ENCODE data around the gene TTLL8.
A peak's percentile ranks its signal among the peaks of the same experiment; 100 is the strongest.

TTLL8 gene

GRCh38 chr22:50019316-50019715, 38.8 kb downstream of the TTLL8 start:
- Histone ChIP-seq H3K27ac (ENCODE audit: low read depth, low read length) (no peak overlapping the region), H3K4me1 (ENCODE audit: insufficient read depth, low read length) (no peaks in the 10 kb centered on the region), H3K4me3 (ENCODE audit: low read length) (no peak overlapping the region), H3K27me3 (ENCODE audit: insufficient read depth, low read length) (peaks cover 43% of the 10 kb centered on the region), H3K9me3 (ENCODE audit: insufficient read depth, low read depth, low read length) (no peaks in the 10 kb centered on the region), H3K36me3 (ENCODE audit: insufficient read depth, low read length) (no peaks in the 10 kb centered on the region), H3K9ac (ENCODE audit: low read depth, low read length) (no peak overlapping the region)
- WGBS, result 67% methylated on average over 3 of the region's 3 CpGs

DNA sequence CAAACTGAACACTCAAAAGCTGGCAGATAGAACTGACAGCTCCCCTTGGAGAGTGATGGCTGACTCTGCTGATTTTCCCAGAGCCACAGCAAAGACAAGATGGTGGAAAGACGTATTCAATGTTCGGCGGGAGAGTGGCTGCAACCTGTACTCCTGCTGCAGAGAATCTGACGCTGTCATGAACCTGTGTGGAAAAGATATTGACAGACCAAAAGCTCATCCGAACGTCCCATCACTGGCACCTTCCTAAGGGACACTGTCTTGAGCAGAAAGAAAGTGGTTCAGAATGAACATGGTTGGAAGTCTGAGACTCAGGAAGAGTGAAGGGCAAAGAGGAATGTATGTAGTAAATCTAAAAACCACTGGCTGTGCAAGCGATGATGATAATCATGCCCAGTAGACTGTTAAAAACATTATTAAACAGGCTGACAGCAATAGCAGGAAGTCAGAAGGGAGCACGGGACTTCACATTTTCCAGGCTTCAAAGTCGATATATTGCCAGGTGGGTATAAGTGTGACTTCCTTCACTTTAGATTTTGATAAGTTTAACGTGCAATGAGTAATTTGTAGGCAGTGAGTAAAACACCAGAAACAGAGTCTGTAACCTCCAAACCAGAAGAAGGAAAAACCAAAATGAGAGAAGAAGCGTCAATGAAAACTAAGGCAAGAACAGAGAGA, 39.4 kb downstream of the TTLL8 start:
- Histone ChIP-seq H3K9ac (ENCODE audit: low read depth, low read length) (no peak overlapping the region), H3K4me1 (ENCODE audit: insufficient read depth, low read length) (no peaks in the 10 kb centered on the region), H3K27me3 (ENCODE audit: insufficient read depth, low read length) (peaks cover 49% of the 10 kb centered on the region), H3K9me3 (ENCODE audit: insufficient read depth, low read depth, low read length) (no peaks in the 10 kb centered on the region), H3K36me3 (ENCODE audit: insufficient read depth, low read length) (no peaks in the 10 kb centered on the region), H3K27ac (ENCODE audit: low read depth, low read length) (no peak overlapping the region), H3K4me3 (ENCODE audit: low read length) (no peak overlapping the region)
- WGBS, result 87% methylated on average over 11 of the region's 11 CpGs

DNA sequence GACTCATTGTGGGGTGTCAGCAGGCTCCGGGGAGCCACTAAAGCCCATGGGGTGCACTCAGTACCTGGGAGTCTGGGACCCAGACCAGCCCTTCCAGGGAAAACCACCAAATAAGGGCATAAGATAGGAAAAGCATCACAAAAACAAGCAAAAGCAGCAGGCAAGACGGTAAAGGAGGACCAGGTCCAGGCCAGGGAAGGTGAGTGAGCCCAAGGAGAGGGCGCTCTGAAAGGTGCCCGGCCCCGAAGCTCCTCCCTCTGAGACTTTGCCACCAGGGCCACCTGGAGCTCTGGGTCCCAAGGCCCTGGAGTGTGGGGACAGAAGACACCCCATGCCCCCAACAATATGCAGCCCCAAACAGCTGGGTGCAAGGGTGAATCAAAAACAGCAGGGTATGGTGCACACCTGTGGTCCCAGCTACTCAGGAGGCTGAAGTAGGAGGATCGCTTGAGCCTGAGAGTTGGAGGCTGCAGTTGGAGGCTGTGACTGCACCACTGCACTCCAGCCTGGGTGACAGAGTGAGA, 40.3 kb downstream of the TTLL8 start:
- Histone ChIP-seq H3K27ac (ENCODE audit: low read depth, low read length) (no peak overlapping the region), H3K9me3 (ENCODE audit: insufficient read depth, low read depth, low read length) (no peaks in the 10 kb centered on the region), H3K4me3 (ENCODE audit: low read length) (no peak overlapping the region), H3K36me3 (ENCODE audit: insufficient read depth, low read length) (no peaks in the 10 kb centered on the region), H3K9ac (ENCODE audit: low read depth, low read length) (no peak overlapping the region), H3K27me3 (ENCODE audit: insufficient read depth, low read length) (peaks cover 59% of the 10 kb centered on the region), H3K4me1 (ENCODE audit: insufficient read depth, low read length) (no peaks in the 10 kb centered on the region)
- 84% methylated on average over 6 of the region's 6 CpGs for WGBS

DNA sequence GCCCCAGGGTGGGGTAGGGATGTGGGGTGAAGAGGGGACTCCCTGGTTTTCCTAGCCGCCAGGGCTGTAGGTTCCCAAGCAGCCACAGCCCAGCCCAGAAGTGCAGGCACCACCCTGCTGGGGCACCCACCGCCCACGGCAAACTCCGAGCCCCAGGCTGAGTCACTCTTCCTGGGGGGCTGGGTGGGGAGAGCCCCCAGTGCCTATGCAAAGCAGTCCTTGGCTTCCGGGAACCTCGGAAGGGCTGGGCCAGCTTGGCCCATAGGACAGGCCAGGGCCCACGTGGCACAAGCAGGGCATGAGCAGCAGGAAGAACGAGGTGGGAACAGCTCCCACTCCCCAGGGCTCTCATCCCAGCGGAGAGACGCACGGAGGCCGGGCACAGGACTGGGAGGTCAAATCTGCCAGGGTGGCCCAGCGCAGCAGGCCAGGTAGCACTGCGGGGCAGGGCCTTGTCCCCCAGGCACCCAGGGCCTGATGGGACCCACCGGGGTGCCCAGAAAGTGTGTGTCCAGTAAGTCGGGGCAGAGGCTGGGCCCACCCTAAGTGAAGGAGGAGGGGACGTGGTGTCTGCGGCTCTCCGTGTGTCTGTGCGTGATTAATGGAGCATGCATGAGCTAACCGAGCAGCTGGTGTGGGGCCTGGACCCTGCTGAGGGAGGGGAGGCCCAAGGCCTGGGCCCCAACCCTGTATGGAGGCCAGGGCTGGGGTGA, 41.0 kb downstream of the TTLL8 start:
- WGBS, result 85% methylated on average over 21 of the region's 21 CpGs
- no peak overlapping the region for H3K9ac ChIP-seq (ENCODE audit: low read depth, low read length)
- no peaks in the 10 kb centered on the region for H3K9me3 ChIP-seq (ENCODE audit: insufficient read depth, low read depth, low read length)
- H3K4me1 ChIP-seq (ENCODE audit: insufficient read depth, low read length), result no peaks in the 10 kb centered on the region
- no peaks in the 10 kb centered on the region for H3K36me3 ChIP-seq (ENCODE audit: insufficient read depth, low read length)
- no peak overlapping the region for H3K4me3 ChIP-seq (ENCODE audit: low read length)
- H3K27ac ChIP-seq (ENCODE audit: low read depth, low read length), result no peak overlapping the region
- H3K27me3 ChIP-seq (ENCODE audit: insufficient read depth, low read length), result peaks cover 65% of the 10 kb centered on the region

- Histone ChIP-seq H3K9me3 (ENCODE audit: insufficient read depth, low read depth, low read length) (no peaks in the 10 kb centered on the region), H3K27me3 (ENCODE audit: insufficient read depth, low read length) (peaks cover 72% of the 10 kb centered on the region), H3K4me3 (ENCODE audit: low read length) (no peak overlapping the region), H3K36me3 (ENCODE audit: insufficient read depth, low read length) (no peaks in the 10 kb centered on the region), H3K4me1 (ENCODE audit: insufficient read depth, low read length) (no peaks in the 10 kb centered on the region), H3K9ac (ENCODE audit: low read depth, low read length) (no peak overlapping the region), H3K27ac (ENCODE audit: low read depth, low read length) (no peak overlapping the region)
- WGBS, result 92% methylated on average over 20 of the region's 20 CpGs
Observed at GRCh38 chr22:50016308-50016987, 41.6 kb downstream of the TTLL8 start.

- WGBS, result 62% methylated on average over 26 of the region's 30 CpGs
- Histone ChIP-seq H3K9ac (ENCODE audit: low read depth, low read length) (no peak overlapping the region), H3K9me3 (ENCODE audit: insufficient read depth, low read depth, low read length) (no peaks in the 10 kb centered on the region), H3K4me1 (ENCODE audit: insufficient read depth, low read length) (no peaks in the 10 kb centered on the region), H3K27me3 (ENCODE audit: insufficient read depth, low read length) (peaks cover 80% of the 10 kb centered on the region), H3K27ac (ENCODE audit: low read depth, low read length) (no peak overlapping the region), H3K4me3 (ENCODE audit: low read length) (no peak overlapping the region), H3K36me3 (ENCODE audit: insufficient read depth, low read length) (no peaks in the 10 kb centered on the region)
Observed at GRCh38 chr22:50015451-50016307, 42.4 kb downstream of the TTLL8 start.

- Histone ChIP-seq H3K9me3 (ENCODE audit: insufficient read depth, low read depth, low read length) (no peaks in the 10 kb centered on the region), H3K4me1 (ENCODE audit: insufficient read depth, low read length) (no peaks in the 10 kb centered on the region), H3K27me3 (ENCODE audit: insufficient read depth, low read length) (peaks cover 87% of the 10 kb centered on the region), H3K27ac (ENCODE audit: low read depth, low read length) (no peak overlapping the region), H3K36me3 (ENCODE audit: insufficient read depth, low read length) (no peaks in the 10 kb centered on the region), H3K9ac (ENCODE audit: low read depth, low read length) (no peak overlapping the region), H3K4me3 (ENCODE audit: low read length) (peak overlapping the region; percentile 43)
- 8% methylated on average over 79 of the region's 91 CpGs for WGBS
Observed at GRCh38 chr22:50014655-50015401, 43.3 kb downstream of the TTLL8 start.

DNA sequence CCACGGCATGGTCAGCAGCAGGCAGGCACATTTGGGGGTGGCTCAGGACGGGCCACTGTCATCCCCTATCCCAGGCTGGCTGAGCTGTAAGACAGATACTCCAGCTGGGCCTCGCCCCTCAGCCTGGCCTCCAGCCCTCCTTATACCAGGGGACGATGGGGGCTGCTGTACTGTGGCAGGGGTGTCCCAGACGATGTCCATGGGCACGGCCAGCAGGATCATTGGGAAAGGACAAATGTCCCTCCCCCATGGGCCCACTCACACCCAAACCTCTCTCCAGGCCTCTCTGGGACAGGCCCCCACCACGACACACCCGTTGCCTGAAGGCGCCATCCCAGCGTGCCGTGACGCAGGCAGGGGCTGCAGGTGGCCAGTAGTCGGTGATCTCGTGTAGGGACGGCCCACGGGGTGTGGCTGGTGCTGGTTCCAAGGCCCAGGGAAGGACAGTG, 44.0 kb downstream of the TTLL8 start:
- H3K27me3 ChIP-seq (ENCODE audit: insufficient read depth, low read length), result peaks cover 88% of the 10 kb centered on the region

DNA sequence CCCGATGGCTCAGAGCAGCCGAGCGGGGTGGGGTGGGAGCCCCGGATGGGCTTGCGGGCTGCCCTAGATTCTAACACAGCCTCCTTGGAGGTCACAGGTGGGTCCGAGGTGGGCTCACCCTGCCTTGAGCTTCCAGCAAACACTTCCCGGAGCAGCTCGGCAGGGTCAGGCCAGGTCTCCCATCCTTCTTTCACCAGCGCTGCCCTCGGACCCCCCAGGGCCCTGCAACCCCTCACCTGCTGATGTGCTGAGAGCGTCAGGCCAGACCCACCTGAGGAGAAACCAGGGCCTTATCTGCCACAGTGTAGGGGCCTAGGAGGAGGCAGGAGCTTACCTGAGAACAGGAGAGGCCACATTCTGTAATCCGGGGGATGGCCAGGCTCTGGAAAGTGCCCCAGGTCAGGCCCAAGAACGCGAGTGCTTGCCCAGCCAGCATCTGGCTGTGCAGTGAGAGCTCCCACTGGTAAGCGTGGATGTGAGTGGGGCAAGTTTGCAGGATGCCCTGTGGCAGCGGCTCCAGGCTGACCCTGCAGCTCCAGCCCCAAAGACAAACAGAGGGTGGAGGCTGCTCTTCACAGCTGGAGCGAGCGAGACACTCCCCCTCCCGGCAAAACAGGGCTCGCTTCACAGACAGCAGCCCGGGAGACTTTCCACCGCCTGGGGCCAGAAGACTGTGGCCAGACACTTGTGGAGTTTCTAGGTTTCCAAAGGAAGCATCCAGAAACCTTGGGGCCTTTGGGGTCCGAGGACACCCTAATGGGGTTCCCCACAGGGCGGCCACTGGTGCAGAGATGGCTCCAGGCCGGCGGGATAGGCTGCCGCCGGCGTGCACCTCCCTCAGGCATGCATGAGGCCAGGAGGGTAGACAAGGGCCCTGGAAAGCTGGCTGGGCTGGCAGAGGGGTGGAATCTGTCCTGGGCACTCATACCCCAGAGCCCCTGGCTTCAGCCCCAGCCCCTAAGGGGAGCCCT, 45.6 kb downstream of the TTLL8 start, which contains the start of gene IL17REL:
Gene IL17REL, minus strand, starts transcription at position 555 of the 971 bp plus-strand sequence. Its CDS starts 119 bp downstream, at position 436.
- H3K27me3 ChIP-seq (ENCODE audit: insufficient read depth, low read length), result peaks cover 80% of the 10 kb centered on the region
- no peak within 1 kb of the TSS for H3K4me3 ChIP-seq (ENCODE audit: low read length)
- H3K9ac ChIP-seq (ENCODE audit: low read depth, low read length), result no peak within 1 kb of the TSS
- H3K27ac ChIP-seq (ENCODE audit: low read depth, low read length), result no peak within 1 kb of the TSS
- no peaks in the 10 kb centered on the region for H3K4me1 ChIP-seq (ENCODE audit: insufficient read depth, low read length)
- no peaks in the 10 kb centered on the region for H3K36me3 ChIP-seq (ENCODE audit: insufficient read depth, low read length)
- WGBS, result 56% methylated on average over 29 of the region's 29 CpGs
- H3K9me3 ChIP-seq (ENCODE audit: insufficient read depth, low read depth, low read length), result no peaks in the 10 kb centered on the region

More for the DNA sequence above, 44.0 kb downstream of the TTLL8 start:
- H3K9ac ChIP-seq (ENCODE audit: low read depth, low read length), result no peak overlapping the region
- H3K9me3 ChIP-seq (ENCODE audit: insufficient read depth, low read depth, low read length), result no peaks in the 10 kb centered on the region
- no peaks in the 10 kb centered on the region for H3K4me1 ChIP-seq (ENCODE audit: insufficient read depth, low read length)
- 69% methylated on average over 16 of the region's 16 CpGs for WGBS
- H3K4me3 ChIP-seq (ENCODE audit: low read length), result no peak overlapping the region
- H3K27ac ChIP-seq (ENCODE audit: low read depth, low read length), result no peak overlapping the region
- no peaks in the 10 kb centered on the region for H3K36me3 ChIP-seq (ENCODE audit: insufficient read depth, low read length)
